Upper lobe of left lung (tissue), 4 donors: Measurements from ENCODE around the gene SERPINH1.

Experiments used
- CTCF ChIP-seq, 6 experiments: fragments of 450-650 bp in 4 of 6; fragments of 200-600 bp in 2 of 6; sonication (generic) in 2 of 6; IDR thresholded peaks; one replicate each; pipeline ENCODE4 v1.5.1; 2016 to 2019; ENCODE audit warnings: antibody characterized with exemption in 6 of 6
- EP300 ChIP-seq, 4 donors: sonication (generic); formaldehyde crosslinking; IDR thresholded peaks; one replicate each; pipeline ENCODE4 v1.5.1; 2017; ENCODE audit warnings: antibody characterized with exemption in 4 of 4, control low read depth in 2 of 4

- TF ChIP-seq CTCF (IDR thresholded peaks at IDR 0.05) (no peak), EP300 (IDR thresholded peaks at IDR 0.05) (no peak)
Measured at GRCh38 chr11:75589051-75589450, 27.0 kb downstream of the SERPINH1 start.
